ENCODE results near the gene PDE9A.

DNA sequence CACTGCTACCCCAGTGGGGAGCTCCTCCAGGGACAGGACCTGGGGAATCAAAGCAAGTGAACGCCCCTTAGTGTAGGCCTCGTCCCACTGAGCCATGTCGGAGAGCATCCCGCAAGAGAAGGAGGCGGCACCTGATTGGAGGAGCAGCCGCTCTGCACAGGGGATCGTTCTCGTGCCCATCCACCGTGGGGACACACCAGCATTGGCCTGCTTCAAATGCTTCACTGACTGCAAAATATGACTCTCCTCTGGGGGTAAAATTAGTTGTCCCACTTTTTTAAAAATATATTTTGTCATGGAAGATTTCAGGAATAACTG, 111.0 kb downstream of the PDE9A start:
- TF ChIP-seq, protein P1, sequence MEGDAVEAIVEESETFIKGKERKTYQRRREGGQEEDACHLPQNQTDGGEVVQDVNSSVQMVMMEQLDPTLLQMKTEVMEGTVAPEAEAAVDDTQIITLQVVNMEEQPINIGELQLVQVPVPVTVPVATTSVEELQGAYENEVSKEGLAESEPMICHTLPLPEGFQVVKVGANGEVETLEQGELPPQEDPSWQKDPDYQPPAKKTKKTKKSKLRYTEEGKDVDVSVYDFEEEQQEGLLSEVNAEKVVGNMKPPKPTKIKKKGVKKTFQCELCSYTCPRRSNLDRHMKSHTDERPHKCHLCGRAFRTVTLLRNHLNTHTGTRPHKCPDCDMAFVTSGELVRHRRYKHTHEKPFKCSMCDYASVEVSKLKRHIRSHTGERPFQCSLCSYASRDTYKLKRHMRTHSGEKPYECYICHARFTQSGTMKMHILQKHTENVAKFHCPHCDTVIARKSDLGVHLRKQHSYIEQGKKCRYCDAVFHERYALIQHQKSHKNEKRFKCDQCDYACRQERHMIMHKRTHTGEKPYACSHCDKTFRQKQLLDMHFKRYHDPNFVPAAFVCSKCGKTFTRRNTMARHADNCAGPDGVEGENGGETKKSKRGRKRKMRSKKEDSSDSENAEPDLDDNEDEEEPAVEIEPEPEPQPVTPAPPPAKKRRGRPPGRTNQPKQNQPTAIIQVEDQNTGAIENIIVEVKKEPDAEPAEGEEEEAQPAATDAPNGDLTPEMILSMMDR (conservative IDR thresholded peaks at IDR 0.05; ENCODE audit: low read depth in 2 of 2), result no peak
- no peak for TF ChIP-seq EZH2phosphoT487 (IDR thresholded peaks at IDR 0.05; ENCODE audit: unreplicated experiment)
- no peak for TF ChIP-seq EZH2 (IDR thresholded peaks at IDR 0.05; ENCODE audit: low read depth, unreplicated experiment)
- TF ChIP-seq, protein P2, sequence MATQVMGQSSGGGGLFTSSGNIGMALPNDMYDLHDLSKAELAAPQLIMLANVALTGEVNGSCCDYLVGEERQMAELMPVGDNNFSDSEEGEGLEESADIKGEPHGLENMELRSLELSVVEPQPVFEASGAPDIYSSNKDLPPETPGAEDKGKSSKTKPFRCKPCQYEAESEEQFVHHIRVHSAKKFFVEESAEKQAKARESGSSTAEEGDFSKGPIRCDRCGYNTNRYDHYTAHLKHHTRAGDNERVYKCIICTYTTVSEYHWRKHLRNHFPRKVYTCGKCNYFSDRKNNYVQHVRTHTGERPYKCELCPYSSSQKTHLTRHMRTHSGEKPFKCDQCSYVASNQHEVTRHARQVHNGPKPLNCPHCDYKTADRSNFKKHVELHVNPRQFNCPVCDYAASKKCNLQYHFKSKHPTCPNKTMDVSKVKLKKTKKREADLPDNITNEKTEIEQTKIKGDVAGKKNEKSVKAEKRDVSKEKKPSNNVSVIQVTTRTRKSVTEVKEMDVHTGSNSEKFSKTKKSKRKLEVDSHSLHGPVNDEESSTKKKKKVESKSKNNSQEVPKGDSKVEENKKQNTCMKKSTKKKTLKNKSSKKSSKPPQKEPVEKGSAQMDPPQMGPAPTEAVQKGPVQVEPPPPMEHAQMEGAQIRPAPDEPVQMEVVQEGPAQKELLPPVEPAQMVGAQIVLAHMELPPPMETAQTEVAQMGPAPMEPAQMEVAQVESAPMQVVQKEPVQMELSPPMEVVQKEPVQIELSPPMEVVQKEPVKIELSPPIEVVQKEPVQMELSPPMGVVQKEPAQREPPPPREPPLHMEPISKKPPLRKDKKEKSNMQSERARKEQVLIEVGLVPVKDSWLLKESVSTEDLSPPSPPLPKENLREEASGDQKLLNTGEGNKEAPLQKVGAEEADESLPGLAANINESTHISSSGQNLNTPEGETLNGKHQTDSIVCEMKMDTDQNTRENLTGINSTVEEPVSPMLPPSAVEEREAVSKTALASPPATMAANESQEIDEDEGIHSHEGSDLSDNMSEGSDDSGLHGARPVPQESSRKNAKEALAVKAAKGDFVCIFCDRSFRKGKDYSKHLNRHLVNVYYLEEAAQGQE (IDR thresholded peaks at IDR 0.05; ENCODE audit: unreplicated experiment), result no peak
